Stimulated activated CD8-positive, alpha-beta memory T cell treated with anti-CD3 and anti-CD28 coated beads, Interleukin-2, amount 100 ng/mL, for 48 hours (primary cell): ENCODE results near the gene SMIM15.
"Not testable (repeated sequence)": the region's sequence is repeated elsewhere in the genome, so short reads cannot be mapped to it uniquely, and the experiment has no call there.

ENCODE experiments used
- DNase-seq, 2 donors: peaks; one replicate each; pipeline ENCODE4 v3.0.0-alpha.2; 2020; ENCODE audit warnings: low read depth in 2 of 2

The SMIM15 gene, protein sequence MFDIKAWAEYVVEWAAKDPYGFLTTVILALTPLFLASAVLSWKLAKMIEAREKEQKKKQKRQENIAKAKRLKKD

GRCh38 chr5:61162010-61162831 lies at the start of gene SMIM15:
SMIM15 (minus strand) TSS chr5:61162468; CDS start chr5:61160171, 2,297 bp downstream.
- DNase-seq: peak; percentile 70 to 80

- DNase-seq: no peak
These were observed 45.6 kb upstream of the SMIM15 start for GRCh38 chr5:61207884-61208283.

GRCh38 chr5:61205013-61205412 lies 42.7 kb upstream of the SMIM15 start:
- DNase-seq: no peak

DNA sequence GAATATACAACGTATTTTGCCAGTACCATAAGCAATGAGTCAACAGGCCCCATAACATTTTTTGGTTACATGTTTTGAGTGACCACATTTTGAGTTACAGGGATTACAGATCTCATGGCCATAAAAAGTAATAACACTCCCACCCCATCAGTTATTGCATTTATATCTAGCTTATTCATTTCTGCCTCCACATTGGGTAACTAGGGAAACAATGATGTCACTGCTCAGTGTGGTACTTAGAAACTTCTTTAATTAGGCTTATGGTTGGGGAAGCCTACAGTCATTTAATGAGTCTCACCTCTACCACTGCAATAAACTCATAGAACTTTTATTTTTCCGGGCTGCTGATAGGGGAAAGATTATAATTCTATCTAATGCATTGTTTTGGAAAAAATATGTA lies 39.9 kb upstream of the SMIM15 start:
- DNase-seq: no peak

GRCh38 chr5:61200582-61201155 lies 38.4 kb upstream of the SMIM15 start:
- no peak for DNase-seq

DNA sequence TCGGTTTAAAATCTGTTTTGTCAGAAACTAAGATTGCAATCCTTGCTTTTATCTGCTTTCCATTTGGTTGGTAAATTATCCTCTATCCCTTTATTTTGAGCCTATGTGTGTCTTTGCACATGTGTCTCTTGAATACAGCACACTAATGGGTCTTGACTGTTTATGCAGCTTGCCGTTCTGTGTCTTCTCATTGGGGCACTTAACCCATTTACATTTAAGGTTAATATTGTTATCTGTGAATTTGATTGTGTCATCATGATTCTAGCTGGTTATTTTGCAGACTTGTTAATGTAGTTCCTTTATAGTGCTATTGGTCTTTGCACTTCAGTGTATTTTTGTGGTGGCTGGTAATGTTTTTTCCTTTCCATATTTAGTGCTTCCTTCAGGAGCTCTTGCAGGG lies 36.3 kb upstream of the SMIM15 start:
- no peak for DNase-seq

DNA sequence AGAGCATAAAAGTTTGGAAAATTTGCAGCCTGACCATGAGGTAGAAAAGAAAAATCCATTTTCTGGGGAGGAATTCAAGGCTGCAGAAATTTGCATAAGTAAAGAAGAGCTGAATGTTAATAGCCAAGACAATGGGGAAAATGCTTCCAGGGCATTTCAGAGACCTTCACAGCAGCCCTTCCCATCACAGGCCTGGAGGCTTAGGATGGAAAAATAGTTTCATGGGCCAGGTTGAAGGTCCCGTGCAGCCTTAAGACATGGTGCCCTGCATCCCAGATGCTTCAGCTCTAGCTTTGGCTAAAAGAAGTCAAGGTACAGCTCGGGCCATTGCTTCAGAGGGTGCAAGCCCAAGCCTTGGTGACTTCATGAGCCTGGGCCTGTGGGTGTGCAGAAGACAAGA lies 25.6 kb upstream of the SMIM15 start:
- not testable (repeated sequence) for DNase-seq

GRCh38 chr5:61187352-61187751 lies 25.1 kb upstream of the SMIM15 start:
- DNase-seq: not testable (repeated sequence)

- no peak for DNase-seq
These were observed 24.4 kb upstream of the SMIM15 start for GRCh38 chr5:61186634-61187033.

- DNase-seq: no peak
These were observed 22.4 kb upstream of the SMIM15 start for GRCh38 chr5:61184708-61185107.

GRCh38 chr5:61183538-61183937 lies 21.3 kb upstream of the SMIM15 start:
- DNase-seq: no peak

DNA sequence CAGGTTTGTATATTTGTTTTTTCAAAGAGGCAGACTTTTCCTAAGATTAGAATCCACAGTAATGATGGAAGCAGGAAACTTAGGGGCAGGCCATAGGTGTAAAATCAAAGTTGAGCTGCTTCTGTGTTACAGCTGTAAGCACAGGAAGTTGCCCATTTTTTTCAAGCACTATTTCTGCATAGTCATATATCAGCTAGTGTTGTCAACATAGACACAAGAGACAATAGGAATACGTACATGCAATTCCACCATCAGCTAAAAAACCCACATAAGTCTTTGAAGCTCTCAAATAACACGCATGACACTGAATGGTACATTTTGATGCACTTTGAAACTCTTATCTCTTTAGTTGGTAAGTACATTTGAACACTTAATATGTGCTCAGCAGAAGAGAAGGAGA lies 20.2 kb upstream of the SMIM15 start:
- no peak for DNase-seq

DNA sequence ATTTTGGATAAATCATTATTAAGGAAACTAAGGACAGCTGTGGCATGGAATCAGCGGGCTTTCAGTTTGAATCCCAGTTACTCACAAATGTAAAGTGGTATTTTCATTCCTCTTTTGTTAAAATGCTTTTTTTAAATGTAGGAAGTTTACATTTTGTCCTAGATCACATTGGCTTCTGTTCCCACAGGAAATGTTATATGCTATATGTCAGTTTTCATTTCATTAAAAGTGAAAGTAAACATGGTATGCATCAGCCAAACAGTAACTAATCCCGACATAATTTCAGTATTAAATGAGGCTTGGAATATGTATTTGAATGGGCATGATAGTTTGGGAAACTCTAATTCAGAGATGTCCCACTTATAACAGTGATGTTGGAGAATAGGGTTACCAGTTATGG lies 18.6 kb upstream of the SMIM15 start:
- DNase-seq: no peak

GRCh38 chr5:61178702-61179101 lies 16.4 kb upstream of the SMIM15 start:
- DNase-seq: no peak

- DNase-seq: no peak
These were observed 15.4 kb upstream of the SMIM15 start for GRCh38 chr5:61177716-61178115.

- DNase-seq: no peak
These were observed 14.8 kb upstream of the SMIM15 start for GRCh38 chr5:61177070-61177469.

- DNase-seq: no peak
These were observed 14.4 kb upstream of the SMIM15 start for GRCh38 chr5:61176631-61177030.

DNA sequence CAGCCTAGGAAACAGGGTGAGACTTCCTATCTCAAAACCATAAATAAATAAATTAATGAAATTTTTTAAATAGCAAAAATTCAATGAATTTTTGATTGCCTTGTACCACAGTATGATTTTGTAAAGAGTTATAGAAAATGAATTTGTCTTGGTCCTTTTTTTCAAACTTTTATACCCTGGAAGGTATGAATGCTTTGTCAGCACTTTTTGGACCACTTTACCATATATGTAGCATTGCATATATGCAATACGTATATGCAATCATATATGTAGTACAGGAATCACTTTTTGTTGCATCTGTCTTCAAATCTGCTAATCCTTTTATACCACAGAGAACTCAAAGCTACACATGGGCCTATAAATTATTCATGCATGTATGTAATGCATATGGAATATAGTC lies 9.2 kb upstream of the SMIM15 start:
- no peak for DNase-seq

DNA sequence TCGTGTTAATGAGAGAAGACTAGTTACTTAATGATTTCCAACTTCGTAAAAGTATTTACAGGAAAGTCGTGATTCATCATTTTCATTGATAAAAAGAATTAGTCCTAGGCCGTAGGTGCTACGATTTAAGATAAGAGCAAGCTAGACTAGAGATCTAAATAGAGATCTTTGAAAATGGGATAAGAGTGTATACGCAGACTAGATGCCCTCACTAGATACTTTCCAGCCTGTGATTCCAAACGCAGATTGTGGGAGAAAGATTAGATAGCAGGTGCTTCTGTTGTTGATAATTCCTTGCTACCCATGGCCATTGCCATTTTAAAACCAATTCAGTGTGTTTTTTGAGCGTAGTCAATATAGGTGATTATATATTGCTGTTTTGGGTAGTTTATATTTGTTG lies 6.7 kb upstream of the SMIM15 start:
- DNase-seq: no peak

GRCh38 chr5:61167382-61167781 lies 5.1 kb upstream of the SMIM15 start:
- DNase-seq: no peak

- no peak for DNase-seq
These were observed 1.6 kb upstream of the SMIM15 start for GRCh38 chr5:61163905-61164304.

GRCh38 chr5:61162832-61163567 lies 732 bp upstream of the SMIM15 start:
- DNase-seq: no peak

DNA sequence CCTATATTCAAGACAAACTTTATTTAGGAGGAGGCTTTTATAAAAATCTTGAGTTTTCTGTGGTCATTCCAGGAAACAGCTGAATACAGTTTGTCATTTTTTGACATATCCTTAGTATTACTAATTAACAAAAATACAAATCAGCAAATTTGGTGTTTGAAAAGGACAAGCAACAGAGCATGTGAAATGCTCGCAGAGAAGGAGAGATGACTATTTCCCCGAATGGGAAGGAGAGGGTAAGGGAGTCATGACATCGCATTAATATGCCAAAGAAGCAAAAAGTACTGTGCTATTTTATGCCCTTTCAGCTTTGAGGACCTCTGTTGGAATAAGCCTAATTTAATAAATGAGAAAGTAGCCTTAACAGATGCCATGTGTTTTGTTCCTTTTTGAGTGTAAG lies 1.8 kb downstream of the SMIM15 start:
- DNase-seq: no peak
